C4-2B (cell line): Measurements from ENCODE around the gene MRPL40.

Source experiments
- H3K27ac ChIP-seq: fragments of 450-650 bp; 2 replicates; pipeline ENCODE4 v1.5.1; 2017
- ZFX ChIP-seq: fragments of 450-650 bp; IDR thresholded peaks from 2 replicates; pipeline ENCODE4 v1.6.1; 2017
- TF ChIP-seq, protein P1 (sequence below): fragments of 450-650 bp; conservative IDR thresholded peaks from 2 replicates; pipeline ENCODE4 v1.5.1; 2017; ENCODE audit warnings: mild to moderate bottlenecking

Gene MRPL40

DNA sequence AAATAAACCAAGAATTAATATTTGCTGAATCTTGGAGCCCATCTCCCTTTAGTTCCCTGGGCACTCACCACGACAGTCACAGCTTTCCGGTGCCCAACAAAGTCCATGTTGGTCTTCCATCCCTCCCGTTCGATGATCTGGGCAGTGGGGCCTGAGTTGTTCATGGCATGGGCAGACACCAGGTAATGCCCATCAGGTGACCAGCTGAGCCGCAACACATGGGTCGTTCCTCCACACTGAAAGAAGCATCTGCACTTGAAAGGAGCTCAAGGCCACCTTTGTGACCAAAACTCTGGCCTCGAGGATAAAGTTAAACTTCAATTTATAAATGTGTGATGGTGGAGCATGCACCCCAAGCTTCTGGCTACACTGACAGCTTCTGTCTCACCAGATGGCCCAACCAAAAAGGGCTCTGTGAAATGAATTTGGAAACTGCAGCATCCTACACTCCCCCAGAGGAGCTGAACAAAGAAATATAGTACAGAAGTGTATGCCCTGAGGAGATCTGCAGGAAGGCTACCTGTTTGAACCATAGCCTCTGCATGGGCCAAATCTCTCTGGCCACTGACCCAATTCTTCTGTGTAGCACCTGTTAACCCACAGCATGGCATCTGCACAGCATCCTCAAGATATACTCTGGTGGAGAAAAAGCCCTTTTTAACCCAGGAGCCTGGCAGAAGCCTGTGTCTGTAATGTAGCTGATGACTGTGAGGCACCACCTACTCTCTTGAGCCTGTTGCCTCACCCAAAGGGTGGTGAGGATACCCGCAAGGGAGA is 37.9 kb upstream of the MRPL40 start:
- TF ChIP-seq, protein P1, sequence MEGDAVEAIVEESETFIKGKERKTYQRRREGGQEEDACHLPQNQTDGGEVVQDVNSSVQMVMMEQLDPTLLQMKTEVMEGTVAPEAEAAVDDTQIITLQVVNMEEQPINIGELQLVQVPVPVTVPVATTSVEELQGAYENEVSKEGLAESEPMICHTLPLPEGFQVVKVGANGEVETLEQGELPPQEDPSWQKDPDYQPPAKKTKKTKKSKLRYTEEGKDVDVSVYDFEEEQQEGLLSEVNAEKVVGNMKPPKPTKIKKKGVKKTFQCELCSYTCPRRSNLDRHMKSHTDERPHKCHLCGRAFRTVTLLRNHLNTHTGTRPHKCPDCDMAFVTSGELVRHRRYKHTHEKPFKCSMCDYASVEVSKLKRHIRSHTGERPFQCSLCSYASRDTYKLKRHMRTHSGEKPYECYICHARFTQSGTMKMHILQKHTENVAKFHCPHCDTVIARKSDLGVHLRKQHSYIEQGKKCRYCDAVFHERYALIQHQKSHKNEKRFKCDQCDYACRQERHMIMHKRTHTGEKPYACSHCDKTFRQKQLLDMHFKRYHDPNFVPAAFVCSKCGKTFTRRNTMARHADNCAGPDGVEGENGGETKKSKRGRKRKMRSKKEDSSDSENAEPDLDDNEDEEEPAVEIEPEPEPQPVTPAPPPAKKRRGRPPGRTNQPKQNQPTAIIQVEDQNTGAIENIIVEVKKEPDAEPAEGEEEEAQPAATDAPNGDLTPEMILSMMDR: no peak
- TF ChIP-seq ZFX: no peak
- no peak overlapping the region for H3K27ac ChIP-seq

DNA sequence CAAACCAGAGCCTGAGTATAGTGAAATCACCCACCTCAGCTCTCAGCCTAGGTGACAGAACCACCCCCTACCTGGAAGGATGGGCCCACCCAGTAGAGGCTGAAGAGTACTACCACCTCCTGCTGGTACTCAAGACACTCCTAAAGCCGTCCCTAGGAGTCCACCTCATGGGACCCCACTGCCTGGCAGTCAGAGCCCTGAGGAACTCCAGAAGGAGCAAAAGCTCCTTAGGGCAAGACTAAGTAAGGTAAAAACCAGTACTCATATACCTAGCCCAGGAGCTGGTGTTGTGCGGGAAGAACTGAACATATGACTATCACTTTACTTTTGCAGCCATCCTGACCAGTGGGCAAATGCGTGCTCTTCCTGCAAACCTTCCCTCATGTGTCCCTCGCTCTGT is 37.1 kb upstream of the MRPL40 start:
- no peak overlapping the region for H3K27ac ChIP-seq
- TF ChIP-seq, protein P1: no peak
- no peak for TF ChIP-seq ZFX

DNA sequence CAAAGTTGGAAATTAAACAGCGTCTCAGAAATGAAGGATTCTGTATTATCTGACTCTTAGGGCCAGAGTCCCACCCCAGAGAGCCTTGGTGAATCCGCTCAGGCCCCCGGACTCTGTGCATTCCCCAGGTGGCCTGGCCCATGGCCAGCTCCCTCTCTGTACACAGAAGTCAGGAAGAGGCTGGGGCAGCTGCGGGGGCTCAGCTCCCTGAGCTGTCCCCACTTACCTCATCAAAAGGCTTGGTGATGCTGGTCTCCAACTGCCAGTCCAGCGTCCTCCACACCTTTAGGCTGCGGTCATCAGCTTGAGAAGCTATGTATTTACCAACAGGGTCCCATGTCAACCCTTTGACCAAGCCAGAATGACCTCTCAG is 35.8 kb upstream of the MRPL40 start:
- H3K27ac ChIP-seq: no peak overlapping the region
- TF ChIP-seq, protein P1: no peak
- TF ChIP-seq ZFX: no peak

DNA sequence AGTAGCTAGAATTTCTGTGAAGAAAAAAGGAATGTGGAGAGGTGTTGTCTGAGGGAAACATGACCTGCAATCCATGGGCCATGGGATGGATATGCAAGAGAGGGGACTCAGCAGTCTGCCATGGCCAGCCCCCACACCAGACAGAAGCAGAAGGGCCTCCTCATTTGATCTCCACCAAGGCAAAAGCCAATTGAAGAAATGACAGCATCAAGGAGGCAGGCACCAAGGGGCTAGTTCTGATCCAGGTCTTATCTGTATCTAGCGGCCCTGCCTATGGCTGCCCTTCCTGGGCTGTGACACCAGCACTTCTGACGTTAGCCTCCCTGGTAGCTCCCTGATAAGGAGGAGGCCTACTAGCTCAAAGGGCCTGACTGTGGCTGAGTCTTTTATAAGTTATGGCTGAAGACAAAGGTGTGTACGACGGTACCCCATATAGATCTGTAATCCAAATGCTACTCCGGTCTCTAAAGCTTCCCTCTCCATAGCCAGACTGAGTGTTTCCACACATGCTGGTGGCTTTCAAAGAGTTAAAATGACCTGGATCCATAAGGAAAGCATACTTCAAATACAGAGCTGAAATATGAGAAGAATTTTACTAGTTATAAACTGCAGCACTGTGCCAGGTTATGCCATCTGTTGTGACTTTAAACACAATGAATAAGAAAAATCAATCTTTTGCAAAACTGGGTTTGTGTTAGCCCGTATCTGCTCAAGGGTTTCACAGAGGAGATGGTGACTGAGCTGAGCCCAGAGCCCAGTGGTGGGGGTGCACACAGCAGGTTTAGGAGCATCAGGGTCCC is 35.2 kb upstream of the MRPL40 start:
- no peak for TF ChIP-seq ZFX
- TF ChIP-seq, protein P1: no peak
- no peak overlapping the region for H3K27ac ChIP-seq

DNA sequence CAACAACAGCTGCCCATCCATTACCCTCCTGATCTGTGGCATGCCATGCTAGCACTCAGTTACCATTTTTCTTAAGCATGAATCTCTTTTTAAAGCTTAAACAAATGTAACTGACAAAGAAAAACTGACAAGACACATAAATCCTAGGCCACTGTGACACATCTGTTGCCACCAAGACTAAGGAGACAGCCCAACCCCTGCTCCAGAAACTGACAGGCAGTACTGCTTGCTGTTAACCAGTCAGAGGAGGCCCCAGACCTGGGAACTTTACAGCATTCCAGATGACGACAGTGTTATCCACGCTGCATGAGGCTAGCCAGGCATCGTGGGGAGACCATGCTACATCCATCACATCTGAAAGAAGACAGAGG is 34.6 kb upstream of the MRPL40 start:
- no peak overlapping the region for H3K27ac ChIP-seq
- TF ChIP-seq ZFX: no peak
- TF ChIP-seq, protein P1: no peak

DNA sequence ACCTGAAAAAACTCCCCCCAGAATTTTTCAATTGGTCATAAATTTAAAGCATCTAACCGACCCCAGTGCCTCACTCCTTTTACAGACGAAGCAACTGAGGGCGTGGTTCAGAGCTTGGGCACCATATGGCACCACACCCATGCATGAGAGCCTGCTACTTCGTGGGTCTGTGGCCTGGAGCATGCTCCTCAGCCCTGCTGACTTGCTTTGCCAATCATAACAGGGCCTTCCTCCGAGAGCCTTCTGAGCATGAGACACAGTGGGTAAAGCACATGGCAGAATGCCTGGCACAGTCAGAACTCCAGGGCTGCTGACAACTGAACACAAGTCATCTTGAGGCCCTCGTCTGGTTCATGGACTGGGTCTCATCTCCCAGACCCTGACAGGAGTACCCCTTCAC is 34.1 kb upstream of the MRPL40 start:
- H3K27ac ChIP-seq: no peak overlapping the region
- TF ChIP-seq ZFX: no peak
- TF ChIP-seq, protein P1: no peak

DNA sequence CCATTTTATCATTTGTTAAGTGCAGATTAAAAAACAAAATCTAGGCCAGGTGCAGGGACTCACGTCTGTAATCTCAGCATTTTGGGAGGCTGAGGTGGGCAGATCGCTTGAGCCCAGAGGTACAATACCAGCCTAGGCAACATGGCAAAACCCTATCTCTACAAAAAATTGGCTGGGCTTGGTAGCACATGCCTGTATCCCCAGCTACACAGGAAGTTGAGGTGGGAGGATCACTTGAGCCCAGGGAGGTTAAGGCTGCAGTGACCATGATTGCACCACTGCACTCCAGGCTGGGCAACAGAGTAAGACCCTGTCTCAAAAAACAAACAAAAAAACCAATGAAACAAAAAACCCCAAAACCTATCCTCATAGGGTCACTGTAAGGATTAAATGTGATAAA is 33.7 kb upstream of the MRPL40 start:
- H3K27ac ChIP-seq: no peak overlapping the region
- TF ChIP-seq, protein P1: no peak
- no peak for TF ChIP-seq ZFX
